HG02610 (cell line): ENCODE results near the gene RBM5.

Experiments
- ATAC-seq: cut with Tn5 transposase; IDR thresholded peaks from one replicate; pipeline ENCODE4 v1.9.1; 2021; ENCODE audit warnings: mild to moderate bottlenecking, moderate library complexity; ENCODE audit not compliant: unreplicated experiment

RBM5 gene

DNA sequence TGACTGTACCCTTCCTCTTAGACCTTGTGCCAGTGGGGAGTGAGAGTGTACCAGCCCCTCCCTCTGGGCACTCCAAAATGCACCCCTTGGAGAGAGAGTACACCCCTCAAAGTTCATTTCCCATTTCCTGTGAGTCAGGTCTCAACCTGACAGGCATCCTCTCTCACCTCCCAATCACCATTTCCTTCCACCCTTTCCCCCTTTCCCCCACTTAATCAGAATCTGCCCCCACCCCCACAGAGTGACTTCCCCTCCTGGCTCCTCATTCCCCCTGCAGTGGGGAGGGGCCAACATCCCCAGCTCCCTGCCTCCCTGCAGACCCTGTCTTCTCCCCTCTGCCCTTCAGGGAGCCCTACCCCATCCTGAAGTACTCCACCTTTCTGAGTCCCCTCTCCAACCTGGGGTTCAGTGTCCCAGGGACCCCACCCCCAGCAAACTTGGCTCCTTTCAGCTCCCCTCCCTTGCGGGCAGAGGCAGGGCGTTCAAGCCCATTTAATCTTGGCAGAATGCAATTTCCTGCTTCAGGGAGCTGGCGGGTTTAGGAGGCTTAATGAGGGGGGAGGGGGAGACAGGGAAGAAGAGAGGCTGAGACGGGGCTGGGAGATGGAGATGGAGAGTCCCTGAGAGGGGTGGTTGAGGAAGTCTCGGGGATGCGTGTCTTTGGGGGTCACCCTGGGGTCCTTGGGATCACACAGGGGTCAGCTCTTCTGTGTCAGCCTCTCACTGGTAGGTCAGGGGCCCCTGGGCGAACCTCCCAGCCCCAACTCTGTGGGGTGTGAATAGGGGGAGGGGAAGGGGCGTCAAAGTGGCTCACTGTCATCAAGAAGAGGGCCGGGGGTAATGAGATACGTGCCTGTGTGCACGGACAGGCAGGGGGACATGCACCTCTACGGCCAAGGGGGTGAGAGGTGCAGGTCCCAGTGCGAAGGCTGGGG lies 49.8 kb downstream of the RBM5 start:
- ATAC-seq: no peak

DNA sequence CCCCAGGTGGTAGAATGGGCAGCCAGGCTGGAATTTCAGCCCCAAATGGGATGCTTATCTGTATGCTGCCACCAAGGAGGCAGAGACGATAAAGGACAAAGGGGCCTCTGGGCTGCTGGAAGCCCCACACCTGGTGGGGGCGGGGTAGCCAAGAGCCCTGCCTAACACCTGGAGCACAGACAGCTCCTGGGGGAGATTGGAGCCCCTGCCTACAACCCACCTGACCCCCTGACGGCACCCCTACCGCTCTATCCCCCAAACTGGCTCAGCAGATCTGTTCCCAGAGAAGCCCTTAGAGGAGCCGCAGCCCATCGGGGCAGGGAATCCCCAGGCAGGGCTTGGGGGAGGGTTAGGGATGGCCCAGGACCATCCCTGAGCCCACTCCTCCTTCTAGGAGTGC lies 50.6 kb downstream of the RBM5 start:
- no peak for ATAC-seq

DNA sequence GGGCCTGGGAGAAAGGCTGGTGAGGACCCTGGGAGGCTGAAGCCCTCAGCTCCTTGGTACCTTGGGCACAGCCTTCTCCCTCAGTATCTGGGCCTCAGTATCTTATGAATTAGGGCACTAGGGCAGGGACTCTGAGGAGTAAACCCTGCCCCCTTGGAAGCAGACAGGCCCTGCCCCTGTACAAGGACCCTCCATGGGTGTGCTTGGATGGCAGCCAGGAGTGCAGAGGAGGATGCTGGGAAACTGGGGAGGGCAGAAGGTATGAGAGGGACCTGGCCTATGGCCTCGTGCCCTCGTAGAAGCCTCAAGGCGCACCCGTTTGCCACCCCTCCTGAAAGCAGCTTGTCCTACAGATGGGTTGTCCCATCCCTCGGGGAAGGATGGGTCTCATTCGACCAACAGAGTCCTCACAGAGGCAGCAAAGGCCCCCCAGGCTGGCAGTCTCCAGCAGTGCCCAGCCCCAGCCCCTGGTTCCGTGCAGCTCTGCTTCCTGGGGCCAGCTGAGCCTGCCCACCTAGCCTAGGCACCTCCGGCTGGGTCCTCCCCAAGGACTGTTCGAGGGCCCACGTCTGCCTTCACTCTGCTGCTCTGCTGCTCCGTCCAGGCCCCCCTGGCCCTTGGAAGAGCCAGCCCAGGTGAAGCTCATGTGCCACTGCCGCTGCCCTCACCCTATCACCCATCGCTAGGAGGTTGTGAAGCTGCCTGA lies 51.2 kb downstream of the RBM5 start:
- ATAC-seq: no peak

DNA sequence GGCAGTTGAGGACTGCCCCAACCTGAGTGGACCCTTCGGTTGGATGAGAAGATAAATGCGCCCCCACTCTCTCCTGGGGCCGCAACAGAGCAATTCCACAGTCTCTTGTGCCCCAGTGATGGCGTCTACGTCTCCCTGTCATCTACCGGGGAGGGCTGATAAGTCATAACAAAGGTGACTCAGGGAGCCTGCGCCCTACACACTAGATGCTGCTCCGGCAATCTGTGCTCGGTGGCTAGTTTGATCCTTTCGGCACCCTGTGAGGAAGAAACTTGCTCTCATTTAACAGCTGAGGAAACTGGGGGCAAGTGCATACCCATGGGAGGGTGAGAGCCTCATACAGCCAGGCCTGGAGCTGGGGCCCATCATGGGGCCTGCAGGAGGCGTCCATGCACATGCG lies 52.3 kb downstream of the RBM5 start:
- no peak for ATAC-seq

DNA sequence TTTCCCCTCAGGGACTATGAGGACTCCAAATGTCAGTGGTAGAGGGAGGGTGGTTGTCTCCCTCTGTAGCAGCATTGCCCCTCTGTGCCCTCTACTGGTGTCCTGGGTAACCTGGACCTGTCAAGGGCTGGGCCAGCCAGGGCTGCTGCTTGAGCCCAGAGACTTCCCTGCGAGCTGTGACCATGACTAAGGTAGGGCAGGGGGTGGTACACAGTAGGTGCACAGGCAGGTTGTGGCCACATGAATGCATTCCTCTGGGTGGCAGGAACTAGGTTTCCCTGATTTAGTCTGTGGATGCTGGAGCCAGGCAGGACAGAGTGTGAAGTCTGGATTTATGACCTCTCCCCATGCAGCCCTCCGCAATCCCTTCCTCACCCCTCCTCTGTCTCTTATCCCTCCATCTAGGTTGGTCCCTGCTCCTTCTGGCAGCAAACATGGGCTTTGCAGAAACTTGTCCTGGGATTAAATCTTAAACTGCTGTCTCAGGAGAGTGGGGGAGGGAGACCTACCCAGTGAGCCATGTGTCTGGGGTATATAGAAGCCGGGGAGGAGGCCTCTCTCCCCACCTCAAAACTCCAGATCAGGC lies 57.7 kb downstream of the RBM5 start:
- ATAC-seq: no peak

DNA sequence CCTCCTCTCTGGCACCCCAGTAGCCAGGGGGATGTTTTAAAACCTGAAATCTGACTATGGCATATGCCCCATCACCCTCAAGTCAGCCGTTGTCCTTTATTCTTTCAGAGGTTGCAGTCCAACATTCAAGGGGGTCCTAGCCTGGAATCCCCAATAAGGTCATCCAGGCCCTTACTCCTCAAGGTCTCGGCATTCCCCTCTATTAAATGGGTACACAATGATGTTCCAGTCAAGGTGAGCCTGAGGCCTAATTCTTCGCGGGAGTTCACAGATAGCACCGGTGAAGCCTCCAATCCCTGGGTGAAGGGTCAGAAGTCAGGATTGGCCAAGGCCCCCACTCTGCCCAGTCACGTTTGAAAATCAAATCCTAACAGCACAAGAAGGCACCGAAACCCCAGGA lies 58.3 kb downstream of the RBM5 start:
- ATAC-seq: no peak

DNA sequence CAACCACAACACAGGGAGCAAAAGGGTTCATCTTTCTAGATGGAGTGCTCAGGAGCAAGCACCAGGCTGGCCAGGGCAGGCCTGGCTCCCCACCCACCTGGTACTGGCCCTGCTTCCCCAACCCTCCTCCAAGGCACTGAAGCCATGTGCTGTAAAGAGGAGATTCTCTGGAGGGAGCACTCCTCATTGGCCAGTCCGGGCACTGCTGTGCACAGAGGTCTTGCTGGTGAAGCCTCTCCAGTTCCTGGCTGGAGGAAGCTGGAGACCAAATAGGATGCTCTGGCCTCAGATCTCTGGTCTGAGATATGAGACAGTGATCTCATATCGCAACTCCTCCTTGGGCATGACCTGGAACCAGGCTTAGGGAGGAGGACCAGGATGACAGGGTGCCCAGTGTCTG lies 58.7 kb downstream of the RBM5 start:
- ATAC-seq: no peak

DNA sequence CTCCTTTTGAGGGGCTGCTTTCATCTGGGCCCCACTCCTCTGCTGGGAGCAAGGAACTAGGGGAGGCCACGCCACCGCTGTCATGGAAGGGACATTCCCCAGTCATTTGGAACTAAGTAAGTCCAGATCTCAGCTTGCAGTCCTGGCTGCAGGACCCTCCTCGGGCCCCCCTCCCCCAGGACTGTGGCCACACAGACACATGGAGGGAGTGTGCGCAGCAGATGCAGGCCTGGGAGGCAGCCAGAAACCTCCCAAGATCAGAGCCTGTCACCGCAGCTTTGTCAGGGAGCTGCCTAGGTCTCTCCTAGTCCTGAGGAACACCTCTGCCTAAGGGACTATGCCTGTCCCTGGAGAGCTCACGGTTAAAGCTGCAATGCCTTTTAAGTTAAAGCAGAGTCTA lies 59.1 kb downstream of the RBM5 start:
- no peak for ATAC-seq

DNA sequence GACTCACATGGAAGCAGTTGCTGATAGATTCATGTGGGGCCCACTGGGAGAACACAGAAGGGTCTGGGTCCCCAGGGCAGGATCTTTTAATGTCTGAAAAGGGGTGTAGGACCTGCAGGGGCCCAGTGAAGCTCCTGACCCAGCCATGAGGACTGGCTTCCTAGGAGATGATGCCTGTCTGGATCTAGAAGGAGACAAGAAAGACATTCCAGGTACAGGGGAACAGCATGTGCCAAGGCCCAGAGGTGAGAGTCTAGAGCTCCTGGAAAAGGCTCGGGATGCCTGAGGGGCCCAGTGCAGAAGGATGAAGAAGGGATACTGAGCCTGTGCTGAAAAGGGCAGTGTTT lies 61.7 kb downstream of the RBM5 start:
- no peak for ATAC-seq

DNA sequence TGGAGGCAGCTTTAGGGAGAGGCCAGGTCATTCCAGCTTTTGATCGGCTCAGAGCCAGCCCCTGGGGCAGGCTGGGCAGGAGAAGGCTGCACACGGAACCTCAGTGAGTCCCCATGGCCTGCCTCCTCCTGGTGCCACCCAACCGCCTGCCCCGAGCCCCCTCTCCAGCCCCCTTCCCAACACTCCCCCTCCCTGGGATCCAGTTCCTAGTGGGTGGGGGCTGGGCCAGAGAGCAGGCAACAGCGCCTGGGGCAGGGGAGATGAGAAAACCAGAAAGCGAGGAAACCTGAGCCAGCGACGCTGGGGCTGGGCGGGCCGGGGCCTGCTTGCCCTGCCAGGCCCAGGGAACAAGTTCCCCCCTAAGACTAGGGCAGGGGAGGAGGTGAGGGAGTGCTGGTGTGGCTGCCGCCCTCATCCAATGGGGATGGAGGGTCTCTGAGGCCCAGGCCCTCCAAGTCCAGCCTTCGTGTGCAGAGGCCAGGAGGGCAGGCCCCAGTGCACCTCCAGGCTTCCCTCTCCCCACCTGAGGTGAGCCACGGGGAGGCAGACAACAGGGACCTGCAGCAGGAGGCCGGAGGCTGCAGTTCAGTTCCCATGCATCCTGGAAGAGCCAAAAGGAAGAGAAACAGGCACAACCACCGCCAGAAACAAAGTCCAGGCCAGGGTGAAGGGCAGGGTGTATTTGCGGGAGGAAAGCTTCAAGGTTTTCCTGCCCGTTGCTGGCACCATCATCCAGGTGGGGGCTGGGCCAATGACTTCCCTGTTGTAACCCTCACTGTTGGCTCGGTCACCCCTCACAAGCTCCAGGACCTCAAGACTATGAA lies 62.4 kb downstream of the RBM5 start:
- no peak for ATAC-seq

DNA sequence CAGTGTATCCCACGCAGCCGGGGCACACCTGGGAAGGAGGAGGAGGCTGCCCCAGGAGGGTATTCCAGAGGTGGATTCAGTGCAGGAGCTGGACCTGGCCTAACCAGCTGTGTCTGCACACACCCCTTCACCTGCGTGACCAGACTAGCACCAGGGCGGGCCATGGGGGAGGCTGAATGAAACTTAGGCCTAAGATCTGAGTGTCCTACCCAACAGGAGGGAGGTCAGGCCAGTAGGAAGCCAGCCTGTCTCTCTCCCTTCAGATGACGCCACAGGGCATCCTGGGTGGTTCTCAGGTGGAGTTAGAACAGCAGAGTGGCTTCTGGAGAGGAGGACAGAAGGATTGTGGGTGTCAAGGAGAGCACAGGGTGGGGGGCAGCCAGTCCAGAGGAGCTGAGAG lies 63.0 kb downstream of the RBM5 start:
- no peak for ATAC-seq

DNA sequence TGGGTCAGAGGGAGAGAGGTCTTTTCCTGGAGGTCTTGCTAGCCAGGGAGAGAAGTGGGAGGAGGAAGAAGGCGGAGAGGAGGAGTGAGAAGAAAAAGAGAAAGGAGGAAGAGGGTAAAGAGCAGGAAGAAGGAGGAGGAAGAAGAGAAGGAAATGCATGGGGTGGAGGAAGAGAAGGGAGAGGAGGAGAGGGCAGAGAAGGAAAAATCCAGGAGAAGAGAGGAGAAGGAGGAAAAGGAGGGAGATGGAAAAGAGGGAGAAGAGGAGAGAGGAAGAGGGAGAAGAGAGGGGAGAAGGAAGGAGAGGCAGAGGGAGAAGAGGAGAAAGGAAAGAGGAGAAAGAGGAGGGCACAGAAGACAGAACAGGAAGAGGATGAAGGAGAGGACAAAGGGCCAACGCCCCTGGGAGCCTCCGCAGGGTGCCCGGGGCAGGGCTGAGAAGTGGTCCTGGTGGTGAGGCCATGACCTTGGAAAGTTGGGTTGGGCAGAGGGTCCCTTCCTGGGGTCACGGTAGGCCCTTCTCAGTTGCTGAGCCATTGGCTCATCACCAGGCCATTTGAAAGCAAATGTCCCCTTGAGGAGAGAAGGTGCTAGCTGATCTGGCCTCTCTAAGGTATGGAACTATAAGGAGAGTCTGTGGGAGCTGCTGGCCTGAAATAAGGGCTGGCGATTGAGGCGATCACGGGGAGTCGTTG lies 65.2 kb downstream of the RBM5 start:
- no peak for ATAC-seq

DNA sequence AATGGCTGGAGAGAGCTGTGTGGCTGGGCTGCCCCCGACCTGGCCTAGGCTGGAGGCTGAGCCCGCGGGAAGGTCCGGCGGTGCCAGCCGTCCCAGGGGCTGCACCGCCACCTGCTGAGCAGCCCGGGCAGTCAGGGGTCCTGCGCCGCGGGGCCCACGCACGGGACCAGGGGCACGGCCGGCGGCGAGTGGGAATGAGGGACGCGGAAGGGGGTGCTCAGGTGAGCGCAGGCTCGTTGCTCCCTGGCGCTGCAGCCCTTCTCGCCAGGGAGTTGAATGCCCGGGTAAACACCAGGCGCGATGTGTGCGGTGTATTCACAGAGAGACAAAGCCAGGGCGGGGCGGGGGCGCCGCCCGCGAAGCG lies 65.7 kb downstream of the RBM5 start:
- ATAC-seq: peak; percentile 17

DNA sequence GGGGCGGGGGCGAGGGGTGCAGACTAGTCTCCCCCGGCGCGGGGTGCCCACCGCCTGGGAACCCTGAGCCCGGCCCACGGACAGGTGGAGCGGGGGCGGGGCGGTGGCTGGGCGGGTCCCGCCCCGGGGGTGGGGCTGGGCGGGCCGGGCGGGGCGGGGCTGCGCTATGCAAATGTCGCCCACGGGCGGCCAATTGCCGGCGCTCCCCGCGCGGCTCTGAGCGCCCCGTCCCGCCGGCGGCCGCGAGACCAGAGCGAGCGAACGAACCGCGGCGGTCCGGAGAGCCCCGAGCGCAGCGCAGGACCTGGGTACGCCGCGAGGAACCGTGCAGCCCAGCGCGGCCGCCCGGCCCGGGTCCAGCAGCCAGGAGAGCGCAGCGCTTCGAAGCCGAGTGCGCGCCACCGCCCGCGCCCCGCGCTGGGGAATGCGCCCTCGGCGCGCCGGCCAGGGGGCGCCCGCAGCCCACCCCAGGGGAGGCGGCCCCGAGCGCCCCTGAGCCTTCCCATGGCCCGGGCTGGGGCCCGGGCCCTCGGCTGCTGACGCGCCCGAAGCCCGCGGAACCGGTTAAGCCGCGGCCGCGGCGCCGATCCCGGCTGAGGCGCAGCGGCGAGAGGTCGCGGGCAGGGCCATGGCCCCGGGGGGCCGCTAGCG lies 66.2 kb downstream of the RBM5 start, which contains the start of gene SEMA3F:
TSS of gene SEMA3F (plus strand) at position 485 of the 651 bp plus-strand sequence. CDS start 4,299 bp downstream, outside the sequence.
- peak; percentile 58 for ATAC-seq

DNA sequence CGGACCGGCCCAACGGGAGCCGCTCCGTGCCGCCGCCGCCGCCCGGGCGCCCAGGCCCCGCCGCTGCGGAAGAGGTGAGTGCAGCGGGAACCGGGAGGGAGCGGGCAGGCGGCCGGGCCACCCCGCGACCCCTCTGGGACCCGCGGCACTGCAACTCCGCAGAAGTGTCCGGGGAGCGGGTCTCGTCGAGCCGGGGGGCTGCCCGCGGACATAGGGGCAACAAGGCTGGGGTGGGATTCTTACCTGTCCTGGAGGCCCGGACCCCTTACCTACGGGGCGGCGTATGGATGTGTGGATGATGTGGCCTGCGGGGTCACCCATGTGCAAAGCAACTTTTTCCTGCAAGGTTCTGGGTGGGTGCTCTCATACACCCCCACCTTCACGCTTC lies 66.8 kb downstream of the RBM5 start:
- no peak for ATAC-seq

DNA sequence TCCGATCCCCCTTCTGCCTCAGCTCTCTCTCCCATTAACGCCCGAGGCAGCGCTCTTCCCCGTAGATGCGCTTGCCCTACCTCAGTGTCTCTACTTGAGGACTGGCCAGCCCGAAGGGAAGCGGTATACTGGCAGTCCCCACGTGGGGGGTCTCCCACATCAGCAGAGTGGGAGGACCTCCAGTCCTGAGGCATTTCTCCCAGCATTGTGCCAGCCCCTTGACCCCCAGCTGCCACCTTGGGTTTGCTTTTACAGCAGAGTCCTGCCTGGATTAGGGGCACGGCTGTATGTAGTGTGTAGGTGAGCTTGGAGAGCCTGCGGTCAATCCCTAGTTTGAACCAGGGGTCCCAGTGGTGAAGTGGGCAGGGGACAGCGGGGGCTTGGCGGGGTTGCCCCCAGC lies 67.2 kb downstream of the RBM5 start:
- no peak for ATAC-seq

DNA sequence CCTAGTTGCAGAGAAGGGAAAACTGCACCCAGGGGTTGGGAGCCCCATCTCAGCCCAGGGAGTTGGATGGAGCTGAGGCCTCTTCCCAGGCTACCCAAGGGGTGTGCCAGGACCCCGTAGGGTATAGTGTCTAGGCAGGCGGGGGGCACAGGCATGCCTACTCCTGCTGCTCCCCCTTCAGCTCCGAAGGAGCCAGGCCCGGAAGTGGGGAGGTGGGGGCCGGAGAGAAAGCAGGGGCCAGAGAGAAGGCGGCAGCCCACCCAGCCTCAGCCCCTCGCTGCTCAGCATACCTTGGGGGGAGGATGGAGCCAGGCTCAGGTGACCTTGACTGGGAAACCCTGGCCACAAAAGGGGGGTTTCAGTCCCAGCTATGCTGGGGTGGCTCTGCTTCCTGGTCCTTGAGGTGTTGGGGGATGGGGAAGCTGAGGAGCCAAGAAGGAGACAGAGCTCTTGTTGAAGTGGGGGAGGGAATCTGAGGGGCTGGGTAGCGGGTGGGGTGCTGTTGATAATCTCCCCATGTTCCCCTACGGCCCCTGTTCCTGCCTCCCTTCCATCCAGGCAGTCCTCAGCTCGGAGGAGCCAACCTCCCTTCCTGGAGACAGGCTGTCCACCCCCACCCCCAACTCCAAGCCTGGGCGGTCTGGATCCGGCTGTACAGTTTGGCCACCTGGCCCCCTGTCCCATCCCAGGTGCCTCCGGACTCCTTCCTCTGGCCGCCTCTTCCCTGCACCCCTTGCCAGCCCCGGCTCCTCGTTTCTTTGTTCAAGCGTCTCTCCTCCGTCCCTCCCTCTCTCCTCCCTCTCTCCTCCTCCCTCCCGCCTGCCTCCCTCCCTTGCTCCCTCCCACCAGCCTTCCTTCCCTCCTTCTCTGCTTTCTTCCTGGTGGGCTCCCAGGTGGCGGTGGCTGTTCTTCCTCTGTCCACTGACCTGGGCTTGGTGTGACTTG lies 68.1 kb downstream of the RBM5 start:
- ATAC-seq: no peak

DNA sequence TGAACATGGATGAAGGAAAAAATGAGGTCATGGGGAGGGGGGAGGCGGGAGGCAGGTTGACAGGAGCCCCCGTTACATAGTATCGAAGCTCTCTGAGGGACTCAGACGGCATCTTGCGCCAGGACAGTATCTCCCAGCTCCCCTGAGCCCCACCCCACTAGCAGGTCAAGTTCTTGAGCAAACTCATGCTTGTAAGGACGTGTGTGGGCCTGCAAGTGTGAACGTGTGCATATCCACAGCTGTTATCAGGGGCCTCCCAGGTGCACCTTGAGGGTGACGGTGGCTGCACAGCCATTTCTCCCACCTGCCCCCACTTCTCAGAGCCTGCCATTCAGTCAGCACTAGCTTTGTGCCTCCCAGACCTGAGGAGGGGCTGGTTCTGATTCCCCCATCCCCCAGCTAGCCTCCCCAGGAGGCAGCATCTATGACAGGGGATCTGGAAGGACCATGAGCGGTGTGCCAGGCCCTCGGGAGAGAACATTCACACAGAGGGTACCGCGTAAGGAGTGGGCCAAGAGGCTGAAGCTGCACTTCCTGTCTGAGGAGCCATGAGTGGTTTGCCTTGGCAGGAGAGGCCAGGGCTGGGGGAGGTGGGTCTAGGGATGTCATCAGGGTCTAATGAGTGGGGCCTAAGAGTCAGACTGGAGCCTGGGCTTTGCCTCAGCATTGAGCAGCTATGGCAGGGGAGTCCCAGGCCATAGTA lies 69.3 kb downstream of the RBM5 start:
- no peak for ATAC-seq
